B cell (primary cell): ENCODE data around the gene LPXN.

Source experiments
- EZH2 ChIP-seq: IDR thresholded peaks from 2 replicates; pipeline ENCODE4 v1.6.1; 2012; ENCODE audit warnings: borderline replicate concordance, low read depth, mild to moderate bottlenecking, moderate library complexity, low read length; ENCODE audit not compliant: insufficient read depth, poor library complexity, severe bottlenecking
- TF ChIP-seq, protein P1 (sequence below): fragments of 200-600 bp; IDR thresholded peaks from one replicate; pipeline ENCODE4 v1.8.0; 2022; ENCODE audit warnings: antibody characterized with exemption, mild to moderate bottlenecking

DNA sequence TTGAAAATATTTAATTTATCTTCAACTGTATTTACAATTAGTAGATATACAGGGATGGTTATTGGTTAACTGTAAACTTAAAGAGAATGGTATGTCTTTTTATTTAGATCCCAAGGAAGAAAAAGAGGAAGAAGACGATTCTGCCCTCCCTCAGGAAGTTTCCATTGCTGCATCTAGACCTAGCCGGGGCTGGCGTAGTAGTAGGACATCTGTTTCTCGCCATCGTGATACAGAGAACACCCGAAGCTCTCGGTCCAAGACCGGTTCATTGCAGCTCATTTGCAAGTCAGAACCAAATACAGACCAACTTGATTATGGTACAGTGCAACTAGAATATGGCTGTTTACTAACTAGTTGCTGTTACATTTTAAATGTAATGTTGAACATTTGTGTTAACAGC lies 34.1 kb upstream of the LPXN start:
- TF ChIP-seq, protein P1, sequence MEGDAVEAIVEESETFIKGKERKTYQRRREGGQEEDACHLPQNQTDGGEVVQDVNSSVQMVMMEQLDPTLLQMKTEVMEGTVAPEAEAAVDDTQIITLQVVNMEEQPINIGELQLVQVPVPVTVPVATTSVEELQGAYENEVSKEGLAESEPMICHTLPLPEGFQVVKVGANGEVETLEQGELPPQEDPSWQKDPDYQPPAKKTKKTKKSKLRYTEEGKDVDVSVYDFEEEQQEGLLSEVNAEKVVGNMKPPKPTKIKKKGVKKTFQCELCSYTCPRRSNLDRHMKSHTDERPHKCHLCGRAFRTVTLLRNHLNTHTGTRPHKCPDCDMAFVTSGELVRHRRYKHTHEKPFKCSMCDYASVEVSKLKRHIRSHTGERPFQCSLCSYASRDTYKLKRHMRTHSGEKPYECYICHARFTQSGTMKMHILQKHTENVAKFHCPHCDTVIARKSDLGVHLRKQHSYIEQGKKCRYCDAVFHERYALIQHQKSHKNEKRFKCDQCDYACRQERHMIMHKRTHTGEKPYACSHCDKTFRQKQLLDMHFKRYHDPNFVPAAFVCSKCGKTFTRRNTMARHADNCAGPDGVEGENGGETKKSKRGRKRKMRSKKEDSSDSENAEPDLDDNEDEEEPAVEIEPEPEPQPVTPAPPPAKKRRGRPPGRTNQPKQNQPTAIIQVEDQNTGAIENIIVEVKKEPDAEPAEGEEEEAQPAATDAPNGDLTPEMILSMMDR: no peak
- no peak for TF ChIP-seq EZH2
